ENCODE data around the gene BICDL1.
A peak's percentile ranks its signal among the peaks of the same experiment; 100 is the strongest.
"Not testable (repeated sequence)": the region's sequence is repeated elsewhere in the genome, so short reads cannot be mapped to it uniquely, and the experiment has no call there.

The BICDL1 gene

DNA sequence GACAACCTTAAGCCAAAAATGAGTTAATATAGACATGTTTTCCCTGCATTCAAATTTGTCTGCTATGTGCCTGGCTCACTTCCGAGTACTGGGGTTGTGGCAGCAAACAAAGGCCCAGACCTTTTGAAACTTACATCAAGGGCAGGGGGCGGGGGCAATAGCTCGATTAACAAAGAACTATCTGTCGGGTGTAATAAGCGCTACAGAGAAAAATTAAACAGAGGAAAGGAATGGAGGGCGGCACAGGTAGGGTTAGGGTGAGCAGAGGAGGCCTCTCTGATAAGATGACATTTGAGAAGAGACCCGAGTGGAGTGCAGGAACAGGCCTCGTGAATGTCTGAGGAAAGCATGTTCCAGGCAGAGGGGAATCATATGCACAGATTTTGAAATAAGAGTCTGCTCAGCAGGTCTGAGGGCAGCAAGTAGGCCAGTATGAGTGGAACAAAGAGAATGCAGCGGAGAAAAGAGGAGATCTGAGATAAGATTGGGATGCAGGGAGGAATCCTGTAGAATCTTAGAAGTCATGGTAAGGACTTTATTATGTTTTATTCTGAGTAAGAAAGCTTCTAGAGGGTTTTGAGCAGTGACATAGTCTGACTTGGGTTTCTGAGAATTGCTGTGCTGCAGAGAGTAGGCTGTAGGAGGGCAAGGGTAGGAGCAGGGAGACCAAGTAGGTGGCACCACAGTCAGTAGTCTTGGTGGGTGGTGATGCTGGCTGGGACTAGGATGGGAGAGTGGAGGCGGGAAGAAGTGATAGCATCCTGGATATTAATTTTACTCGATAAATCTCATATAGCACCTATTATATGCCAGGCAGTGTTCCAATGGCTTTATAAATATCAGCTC lies 52.6 kb downstream of the BICDL1 start:
- Histone ChIP-seq H2AK5ac (ENCODE audit: low read length) (no peak overlapping the region), H2BK12ac (ENCODE audit: low read length) (no peak overlapping the region), H2AFZ (ENCODE audit: insufficient read depth, low read length, poor library complexity) (no peak overlapping the region), H2BK5ac (ENCODE audit: low read depth, low read length, poor library complexity) (peak overlapping the region; percentile 34), H3K23ac (ENCODE audit: low read length) (no peak overlapping the region), H3K18ac (ENCODE audit: low read length) (no peak overlapping the region), H3K9me3 (ENCODE audit: insufficient read depth, low read depth, low read length) (no peaks in the 10 kb centered on the region), H3K36me3 (ENCODE audit: control insufficient read depth in 1 of 2, insufficient read depth in 2 of 2, low read length in 2 of 2) (no peaks in the 10 kb centered on the region), H2BK120ac (ENCODE audit: insufficient read depth, low read length, poor library complexity) (no peak overlapping the region), H3K79me2 (ENCODE audit: control insufficient read depth, insufficient read depth, low read length, poor library complexity) (no peaks in the 10 kb centered on the region), H3K4ac (ENCODE audit: low read depth, low read length) (no peak overlapping the region), H3K79me1 (ENCODE audit: low read length) (no peaks in the 10 kb centered on the region), H4K12ac (ENCODE audit: low read depth, low read length) (no peak overlapping the region), H4K8ac (ENCODE audit: low read depth, low read length) (peak overlapping the region; percentile 54), H4K91ac (ENCODE audit: low read depth, low read length) (no peak overlapping the region), H3K14ac (ENCODE audit: low read length) (no peak overlapping the region), H3K27me3 (ENCODE audit: insufficient read depth, low read length) (no peaks in the 10 kb centered on the region), H3K4me1 (ENCODE audit: control insufficient read depth in 1 of 2, insufficient read depth in 2 of 2, low read length in 2 of 2) (peaks cover 8 to 10% of the 10 kb centered on the region in 2 experiments), H3K4me2 (ENCODE audit: low read length) (no peak overlapping the region), H3K4me3 (ENCODE audit: low read depth, low read length) (no peak overlapping the region), H3K27ac (ENCODE audit: low read depth, low read length) (no peak overlapping the region), H3K9ac (ENCODE audit: low read length) (no peak overlapping the region)
- WGBS (ENCODE audit: extremely low coverage, insufficient coverage, insufficient read length): no CpG with 5 or more reads among the region's 11 CpGs
- DNase-seq: peak; percentile 30 to 79

DNA sequence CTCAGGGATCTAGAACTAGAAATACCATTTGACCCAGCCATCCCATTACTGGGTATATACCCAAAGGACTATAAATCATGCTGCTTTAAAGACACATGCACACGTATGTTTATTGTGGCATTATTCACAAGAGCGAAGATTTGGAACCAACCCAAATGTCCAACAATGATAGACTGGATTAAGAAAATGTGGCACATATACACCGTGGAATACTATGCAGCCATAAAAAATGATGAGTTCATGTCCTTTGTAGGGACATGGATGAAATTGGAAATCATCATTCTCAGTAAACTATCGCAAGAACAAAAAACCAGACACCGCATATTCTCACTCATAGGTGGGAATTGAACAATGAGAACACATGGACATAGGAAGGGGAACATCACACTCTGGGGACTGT lies 56.3 kb downstream of the BICDL1 start:
- not testable (repeated sequence) for H2BK12ac ChIP-seq (ENCODE audit: low read length); H3K14ac ChIP-seq (ENCODE audit: low read length); H3K4me1 ChIP-seq (ENCODE audit: control insufficient read depth in 1 of 2, insufficient read depth in 2 of 2, low read length in 2 of 2); H3K36me3 ChIP-seq (ENCODE audit: control insufficient read depth in 1 of 2, insufficient read depth in 2 of 2, low read length in 2 of 2); H3K27ac ChIP-seq (ENCODE audit: low read depth, low read length); H3K9ac ChIP-seq (ENCODE audit: low read length); H4K91ac ChIP-seq (ENCODE audit: low read depth, low read length); H3K4me2 ChIP-seq (ENCODE audit: low read length); H2AFZ ChIP-seq (ENCODE audit: insufficient read depth, low read length, poor library complexity); H3K79me1 ChIP-seq (ENCODE audit: low read length); H3K4ac ChIP-seq (ENCODE audit: low read depth, low read length); H2BK5ac ChIP-seq (ENCODE audit: low read depth, low read length, poor library complexity); H2AK5ac ChIP-seq (ENCODE audit: low read length); H3K18ac ChIP-seq (ENCODE audit: low read length); DNase-seq; H3K23ac ChIP-seq (ENCODE audit: low read length); H4K8ac ChIP-seq (ENCODE audit: low read depth, low read length); H2BK120ac ChIP-seq (ENCODE audit: insufficient read depth, low read length, poor library complexity); H3K27me3 ChIP-seq (ENCODE audit: insufficient read depth, low read length); H3K9me3 ChIP-seq (ENCODE audit: insufficient read depth, low read depth, low read length); H3K79me2 ChIP-seq (ENCODE audit: control insufficient read depth, insufficient read depth, low read length, poor library complexity); H4K12ac ChIP-seq (ENCODE audit: low read depth, low read length); H3K4me3 ChIP-seq (ENCODE audit: low read depth, low read length)
- WGBS (ENCODE audit: extremely low coverage, insufficient coverage, insufficient read length): no CpG with 5 or more reads among the region's 5 CpGs

DNA sequence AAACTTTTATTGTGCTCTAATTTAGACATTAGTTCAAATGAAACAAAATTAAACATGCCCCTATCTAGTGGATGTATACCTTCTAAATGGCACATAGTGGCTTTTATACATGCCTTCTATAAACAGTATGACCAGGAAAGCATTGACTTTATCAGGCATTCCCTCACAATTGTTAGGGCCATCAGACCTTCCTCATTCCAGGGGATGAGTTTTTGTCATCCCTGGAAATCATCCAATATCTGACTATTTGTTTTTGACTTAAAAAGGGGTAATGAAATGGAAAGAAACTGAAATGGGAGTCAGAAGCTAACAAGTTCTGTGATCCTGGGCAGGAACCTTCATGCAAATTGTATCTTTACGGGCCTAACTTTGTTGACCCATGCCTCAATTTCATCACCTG lies 58.0 kb downstream of the BICDL1 start:
- Histone ChIP-seq H3K27me3 (ENCODE audit: insufficient read depth, low read length) (no peaks in the 10 kb centered on the region), H2AFZ (ENCODE audit: insufficient read depth, low read length, poor library complexity) (no peak overlapping the region), H2AK5ac (ENCODE audit: low read length) (no peak overlapping the region)

DNA sequence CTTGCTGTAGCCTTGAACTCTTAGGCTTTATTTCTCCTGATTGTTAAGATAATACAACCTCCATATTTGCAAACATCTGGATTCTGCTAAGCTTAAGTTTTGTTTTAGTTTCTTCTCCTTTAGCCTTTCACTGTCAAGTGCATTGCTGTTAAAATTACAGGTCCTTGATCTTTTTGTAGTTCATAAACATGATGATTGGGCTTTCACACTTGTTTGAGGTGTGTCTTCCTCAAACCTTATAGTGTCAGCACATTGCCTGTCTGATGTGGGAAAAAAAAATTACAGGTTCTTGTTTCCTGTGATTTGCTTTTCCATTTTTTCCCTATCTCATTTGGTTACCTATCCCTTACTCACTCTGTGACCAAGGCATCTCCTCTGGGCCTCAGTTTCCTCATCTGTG lies 59.2 kb downstream of the BICDL1 start:
- no peak overlapping the region for H3K27ac ChIP-seq (ENCODE audit: low read depth, low read length)
- H3K79me1 ChIP-seq (ENCODE audit: low read length): no peaks in the 10 kb centered on the region
- H3K14ac ChIP-seq (ENCODE audit: low read length): no peak overlapping the region
- H3K4me2 ChIP-seq (ENCODE audit: low read length): no peak overlapping the region
- H2AK5ac ChIP-seq (ENCODE audit: low read length): no peak overlapping the region
- no peak overlapping the region for H2BK120ac ChIP-seq (ENCODE audit: insufficient read depth, low read length, poor library complexity)
- no peaks in the 10 kb centered on the region for H3K4me1 ChIP-seq (ENCODE audit: control insufficient read depth in 1 of 2, insufficient read depth in 2 of 2, low read length in 2 of 2)
- no peak overlapping the region for H3K23ac ChIP-seq (ENCODE audit: low read length)
- H3K9ac ChIP-seq (ENCODE audit: low read length): no peak overlapping the region
- no peak overlapping the region for H4K91ac ChIP-seq (ENCODE audit: low read depth, low read length)
- H3K18ac ChIP-seq (ENCODE audit: low read length): no peak overlapping the region
- no peak overlapping the region for H2AFZ ChIP-seq (ENCODE audit: insufficient read depth, low read length, poor library complexity)
- no peak overlapping the region for H3K4me3 ChIP-seq (ENCODE audit: low read depth, low read length)
- H3K27me3 ChIP-seq (ENCODE audit: insufficient read depth, low read length): no peaks in the 10 kb centered on the region
- H3K9me3 ChIP-seq (ENCODE audit: insufficient read depth, low read depth, low read length): no peaks in the 10 kb centered on the region
- no peak overlapping the region for H4K12ac ChIP-seq (ENCODE audit: low read depth, low read length)
- DNase-seq: no peak
- no peak overlapping the region for H2BK12ac ChIP-seq (ENCODE audit: low read length)
- H3K36me3 ChIP-seq (ENCODE audit: control insufficient read depth in 1 of 2, insufficient read depth in 2 of 2, low read length in 2 of 2): no peaks in the 10 kb centered on the region
- H4K8ac ChIP-seq (ENCODE audit: low read depth, low read length): no peak overlapping the region
- no peaks in the 10 kb centered on the region for H3K79me2 ChIP-seq (ENCODE audit: control insufficient read depth, insufficient read depth, low read length, poor library complexity)
- no peak overlapping the region for H2BK5ac ChIP-seq (ENCODE audit: low read depth, low read length, poor library complexity)
- H3K4ac ChIP-seq (ENCODE audit: low read depth, low read length): no peak overlapping the region

More for the DNA sequence above, 58.0 kb downstream of the BICDL1 start:
- Histone ChIP-seq H3K14ac (ENCODE audit: low read length) (no peak overlapping the region), H3K18ac (ENCODE audit: low read length) (no peak overlapping the region), H3K36me3 (ENCODE audit: control insufficient read depth in 1 of 2, insufficient read depth in 2 of 2, low read length in 2 of 2) (no peaks in the 10 kb centered on the region), H3K79me2 (ENCODE audit: control insufficient read depth, insufficient read depth, low read length, poor library complexity) (no peaks in the 10 kb centered on the region), H2BK120ac (ENCODE audit: insufficient read depth, low read length, poor library complexity) (no peak overlapping the region), H2BK5ac (ENCODE audit: low read depth, low read length, poor library complexity) (no peak overlapping the region), H4K91ac (ENCODE audit: low read depth, low read length) (no peak overlapping the region), H4K12ac (ENCODE audit: low read depth, low read length) (no peak overlapping the region), H3K4me3 (ENCODE audit: low read depth, low read length) (no peak overlapping the region), H4K8ac (ENCODE audit: low read depth, low read length) (no peak overlapping the region), H3K9ac (ENCODE audit: low read length) (no peak overlapping the region), H3K4me2 (ENCODE audit: low read length) (no peak overlapping the region), H3K79me1 (ENCODE audit: low read length) (no peaks in the 10 kb centered on the region), H2BK12ac (ENCODE audit: low read length) (no peak overlapping the region), H3K9me3 (ENCODE audit: insufficient read depth, low read depth, low read length) (no peaks in the 10 kb centered on the region), H3K4me1 (ENCODE audit: control insufficient read depth in 1 of 2, insufficient read depth in 2 of 2, low read length in 2 of 2) (no peaks in the 10 kb centered on the region), H3K27ac (ENCODE audit: low read depth, low read length) (no peak overlapping the region), H3K23ac (ENCODE audit: low read length) (no peak overlapping the region), H3K4ac (ENCODE audit: low read depth, low read length) (no peak overlapping the region)
- DNase-seq: no peak
- no CpG with 5 or more reads among the region's 1 CpG for WGBS (ENCODE audit: extremely low coverage, insufficient coverage, insufficient read length)

All from trophoblast cell (in vitro differentiated cells and primary cell).